Esophagus squamous epithelium (tissue), 5 donors: ENCODE results near the gene HSPA12A. TPM values are rescaled to one million over a fixed set of nuclear protein-coding genes. Genes with fewer than 3 reads are reported as not detected.

Source experiments
- DNase-seq: peaks from one replicate; lab custom pipeline; 2025; lab: John Stamatoyannopoulos, UW
- H3K27ac ChIP-seq, 4 donors: fragments of 200-600 bp; sonication (generic); one replicate each; pipeline ENCODE4 v1.5.1; 2016 to 2019; ENCODE audit warnings: mild to moderate bottlenecking in 1 of 4
- H3K27me3 ChIP-seq, 4 donors: fragments of 200-600 bp; sonication (generic); 1 replicate in 3 of 4; 2 replicates in 1 of 4; pipeline versions ENCODE4 v1.5.1 to v1.6.0; 2017 to 2021; ENCODE audit warnings: antibody characterized with exemption in 1 of 4
- H3K36me3 ChIP-seq, 3 donors: fragments of 200-600 bp; sonication (generic); one replicate each; pipeline ENCODE4 v1.5.1; 2016 to 2019
- H3K4me1 ChIP-seq, 3 donors: fragments of 200-600 bp; sonication (generic); one replicate each; pipeline ENCODE4 v1.5.1; 2017 to 2019
- H3K4me3 ChIP-seq, 4 donors: fragments of 200-600 bp; sonication (generic); 1 replicate in 3 of 4; 2 replicates in 1 of 4; pipeline ENCODE4 v1.5.1; 2016 to 2019; ENCODE audit warnings: mild to moderate bottlenecking in 2 of 4, moderate library complexity in 1 of 4
- H3K9me3 ChIP-seq, 3 donors: fragments of 200-600 bp; sonication (generic); one replicate each; pipeline ENCODE4 v1.5.1; 2016 to 2019
- CTCF ChIP-seq, 6 experiments: fragments of 450-650 bp in 4 of 6; fragments of 200-600 bp in 2 of 6; sonication (generic) in 2 of 6; IDR thresholded peaks; one replicate each; pipeline ENCODE4 v1.5.1; 2016 to 2019; ENCODE audit warnings: antibody characterized with exemption in 6 of 6, mild to moderate bottlenecking in 4 of 6, moderate library complexity in 4 of 6
- POLR2A ChIP-seq, 4 donors: fragments of 450-650 bp; IDR thresholded peaks; one replicate each; pipeline ENCODE4 v1.6.1; 2017; ENCODE audit warnings: antibody characterized with exemption in 4 of 4, mild to moderate bottlenecking in 4 of 4, moderate library complexity in 3 of 4
- WGBS, 2 donors: methylation state at CpG; one replicate each; pipeline ENCODE4 v1.1.5; 2018; 5-methylcytosine and 5-hydroxymethylcytosine counted together
- intact Hi-C: fragments of 100-400 bp; cut with DNase I; formaldehyde crosslinking; loops from one replicate; pipeline ENCODE4 v1.15.0; 2022
- total RNA-seq, 4 donors: library from RNA; depleted of rRNA; stranded (reverse); fragments of >200 nt; gene quantifications; one replicate each; pipeline ENCODE4 v1.1.0, GENCODE V29; 2016
- donor health status: DM: yes; HTN: yes; CAD: no.

Gene HSPA12A
- total RNA-seq, 4 donors from 2014 or later: 1.9 to 5.9 (median 2.3) TPM

GRCh38 chr10:116719804-116720203 is 22.6 kb downstream of the HSPA12A start:
- H3K27me3 ChIP-seq: no peaks in the 10 kb centered on the region
- H3K4me3 ChIP-seq: no peak overlapping the region
- H3K36me3 ChIP-seq: no peaks in the 10 kb centered on the region
- intact Hi-C loops: no loop called here
- H3K4me1 ChIP-seq: peaks cover 0 to 11% (median 0%) of the 10 kb centered on the region in 3 donors
- no peaks in the 10 kb centered on the region for H3K9me3 ChIP-seq
- H3K27ac ChIP-seq: no peak overlapping the region
- 70 to 92% methylated on average over 1 of the region's 1 CpG for WGBS, 2 donors
- DNase-seq: no peak
- TF ChIP-seq CTCF (IDR thresholded peaks at IDR 0.05): no peak
- no peak for TF ChIP-seq POLR2A (IDR thresholded peaks at IDR 0.05)

- Histone ChIP-seq H3K36me3 (no peaks in the 10 kb centered on the region), H3K27ac (no peak overlapping the region), H3K4me1 (peaks cover 0 to 11% (median 0%) of the 10 kb centered on the region in 3 donors), H3K9me3 (no peaks in the 10 kb centered on the region), H3K4me3 (no peak overlapping the region), H3K27me3 (no peaks in the 10 kb centered on the region)
- TF ChIP-seq POLR2A (IDR thresholded peaks at IDR 0.05): no peak
- TF ChIP-seq CTCF (IDR thresholded peaks at IDR 0.05): no peak
- WGBS, 2 donors: 33 to 100% methylated on average over 1 of the region's 2 CpGs
- intact Hi-C loops: no loop called here
- no peak for DNase-seq
These were observed 24.3 kb downstream of the HSPA12A start for GRCh38 chr10:116718058-116718457.

- intact Hi-C loops: no loop called here
- peaks cover 0 to 9% (median 0%) of the 10 kb centered on the region in 3 donors for H3K4me1 ChIP-seq
- TF ChIP-seq CTCF (IDR thresholded peaks at IDR 0.05) (no peak), POLR2A (IDR thresholded peaks at IDR 0.05) (no peak)
These were observed 26.0 kb downstream of the HSPA12A start for GRCh38 chr10:116716381-116716780.

GRCh38 chr10:116715839-116716377 is 26.5 kb downstream of the HSPA12A start:
- intact Hi-C loops: no loop called here
- H3K36me3 ChIP-seq: no peaks in the 10 kb centered on the region
- no peak for TF ChIP-seq CTCF (IDR thresholded peaks at IDR 0.05)
- TF ChIP-seq POLR2A (IDR thresholded peaks at IDR 0.05): no peak
- no peak overlapping the region for H3K27ac ChIP-seq
- no peak for DNase-seq
- no peak overlapping the region for H3K4me3 ChIP-seq
- peaks cover 0 to 9% (median 0%) of the 10 kb centered on the region in 3 donors for H3K4me1 ChIP-seq
- WGBS, 2 donors: 60 to 84% methylated on average over 1 to 3 of the region's 4 CpGs
- no peaks in the 10 kb centered on the region for H3K27me3 ChIP-seq
- H3K9me3 ChIP-seq: no peaks in the 10 kb centered on the region

More at GRCh38 chr10:116716381-116716780, 26.0 kb downstream of the HSPA12A start:
- no peak overlapping the region for H3K4me3 ChIP-seq
- no peak for DNase-seq
- no peak overlapping the region for H3K27ac ChIP-seq
- H3K36me3 ChIP-seq: no peaks in the 10 kb centered on the region
- 43 to 52% methylated on average over 3 to 4 of the region's 4 CpGs for WGBS, 2 donors
- no peaks in the 10 kb centered on the region for H3K27me3 ChIP-seq
- no peaks in the 10 kb centered on the region for H3K9me3 ChIP-seq

- TF ChIP-seq POLR2A (IDR thresholded peaks at IDR 0.05) (no peak), CTCF (IDR thresholded peaks at IDR 0.05) (no peak)
- WGBS, 2 donors: 66 to 86% methylated on average over 4 of the region's 4 CpGs
- no peak for DNase-seq
These were observed 27.0 kb downstream of the HSPA12A start for GRCh38 chr10:116715341-116715740.

More at GRCh38 chr10:116715341-116715740, 27.0 kb downstream of the HSPA12A start:
- intact Hi-C loops: no loop called here
- H3K27me3 ChIP-seq: no peaks in the 10 kb centered on the region
- H3K4me1 ChIP-seq: peaks cover 0 to 9% (median 0%) of the 10 kb centered on the region in 3 donors
- no peaks in the 10 kb centered on the region for H3K9me3 ChIP-seq
- no peaks in the 10 kb centered on the region for H3K36me3 ChIP-seq
- H3K27ac ChIP-seq: no peak overlapping the region
- no peak overlapping the region for H3K4me3 ChIP-seq
